ENCODE results near the gene HK3. TPM values are rescaled to one million over a fixed set of nuclear protein-coding genes. Genes with fewer than 3 reads are reported as not detected.

The HK3 gene
- polyA plus RNA-seq, 1 donor from 2014 or later: 7.8 TPM

DNA sequence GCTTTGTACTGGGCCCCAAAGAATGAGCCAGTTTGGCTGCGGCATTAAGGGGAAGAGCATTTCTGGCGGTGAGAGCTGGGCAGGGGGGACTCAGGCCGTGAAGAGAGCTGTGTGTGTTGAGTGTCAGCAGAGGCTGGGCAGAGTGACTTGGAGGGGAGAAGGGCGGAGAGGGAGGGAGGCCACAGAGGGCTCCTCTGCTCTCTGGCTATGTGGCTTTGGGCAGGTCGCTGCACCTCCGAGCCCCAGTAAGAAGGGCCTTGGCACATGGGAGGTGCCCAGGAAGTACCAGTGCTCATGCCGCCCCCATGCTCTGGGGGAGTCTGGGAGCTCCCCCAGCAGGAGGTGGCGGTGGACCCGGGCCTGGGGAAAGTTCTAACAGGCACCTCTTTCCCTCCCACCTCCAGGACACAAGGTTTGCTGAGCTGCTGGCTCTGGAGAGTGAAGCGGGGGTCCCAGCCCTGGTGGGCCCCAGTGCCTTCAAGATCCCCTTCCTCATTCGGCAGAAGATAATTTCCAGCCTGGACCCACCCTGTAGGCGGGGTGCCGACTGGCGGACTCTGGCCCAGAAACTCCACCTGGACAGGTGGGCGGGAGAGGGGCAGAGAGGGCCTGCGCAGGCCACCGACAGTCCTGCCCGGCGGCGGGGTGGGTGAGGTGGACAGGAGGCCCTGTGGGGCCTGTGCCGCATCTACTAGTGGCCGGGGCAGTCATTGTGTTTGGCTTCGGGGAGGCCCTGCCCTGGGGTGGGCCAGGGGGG is 20.1 kb downstream of the HK3 start:
- no peak overlapping the region for H3K4me3 ChIP-seq (ENCODE audit: low read length)
- TF ChIP-seq RAD21 (conservative IDR thresholded peaks at IDR 0.05): no peak
- no peak for TF ChIP-seq SMC3 (conservative IDR thresholded peaks at IDR 0.05; ENCODE audit: poor library complexity)
- no peak for TF ChIP-seq MXI1 (conservative IDR thresholded peaks at IDR 0.05; ENCODE audit: poor library complexity, severe bottlenecking)
- TF ChIP-seq, protein P1, sequence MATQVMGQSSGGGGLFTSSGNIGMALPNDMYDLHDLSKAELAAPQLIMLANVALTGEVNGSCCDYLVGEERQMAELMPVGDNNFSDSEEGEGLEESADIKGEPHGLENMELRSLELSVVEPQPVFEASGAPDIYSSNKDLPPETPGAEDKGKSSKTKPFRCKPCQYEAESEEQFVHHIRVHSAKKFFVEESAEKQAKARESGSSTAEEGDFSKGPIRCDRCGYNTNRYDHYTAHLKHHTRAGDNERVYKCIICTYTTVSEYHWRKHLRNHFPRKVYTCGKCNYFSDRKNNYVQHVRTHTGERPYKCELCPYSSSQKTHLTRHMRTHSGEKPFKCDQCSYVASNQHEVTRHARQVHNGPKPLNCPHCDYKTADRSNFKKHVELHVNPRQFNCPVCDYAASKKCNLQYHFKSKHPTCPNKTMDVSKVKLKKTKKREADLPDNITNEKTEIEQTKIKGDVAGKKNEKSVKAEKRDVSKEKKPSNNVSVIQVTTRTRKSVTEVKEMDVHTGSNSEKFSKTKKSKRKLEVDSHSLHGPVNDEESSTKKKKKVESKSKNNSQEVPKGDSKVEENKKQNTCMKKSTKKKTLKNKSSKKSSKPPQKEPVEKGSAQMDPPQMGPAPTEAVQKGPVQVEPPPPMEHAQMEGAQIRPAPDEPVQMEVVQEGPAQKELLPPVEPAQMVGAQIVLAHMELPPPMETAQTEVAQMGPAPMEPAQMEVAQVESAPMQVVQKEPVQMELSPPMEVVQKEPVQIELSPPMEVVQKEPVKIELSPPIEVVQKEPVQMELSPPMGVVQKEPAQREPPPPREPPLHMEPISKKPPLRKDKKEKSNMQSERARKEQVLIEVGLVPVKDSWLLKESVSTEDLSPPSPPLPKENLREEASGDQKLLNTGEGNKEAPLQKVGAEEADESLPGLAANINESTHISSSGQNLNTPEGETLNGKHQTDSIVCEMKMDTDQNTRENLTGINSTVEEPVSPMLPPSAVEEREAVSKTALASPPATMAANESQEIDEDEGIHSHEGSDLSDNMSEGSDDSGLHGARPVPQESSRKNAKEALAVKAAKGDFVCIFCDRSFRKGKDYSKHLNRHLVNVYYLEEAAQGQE (IDR thresholded peaks at IDR 0.05; ENCODE audit: borderline replicate concordance): no peak
- TF ChIP-seq EZH2 (IDR thresholded peaks at IDR 0.05; ENCODE audit: borderline replicate concordance, insufficient read depth, low read length, poor library complexity, severe bottlenecking): no peak
- TF ChIP-seq EP300 (conservative IDR thresholded peaks at IDR 0.05; ENCODE audit: poor library complexity, severe bottlenecking): no peak
- TF ChIP-seq, protein P2, sequence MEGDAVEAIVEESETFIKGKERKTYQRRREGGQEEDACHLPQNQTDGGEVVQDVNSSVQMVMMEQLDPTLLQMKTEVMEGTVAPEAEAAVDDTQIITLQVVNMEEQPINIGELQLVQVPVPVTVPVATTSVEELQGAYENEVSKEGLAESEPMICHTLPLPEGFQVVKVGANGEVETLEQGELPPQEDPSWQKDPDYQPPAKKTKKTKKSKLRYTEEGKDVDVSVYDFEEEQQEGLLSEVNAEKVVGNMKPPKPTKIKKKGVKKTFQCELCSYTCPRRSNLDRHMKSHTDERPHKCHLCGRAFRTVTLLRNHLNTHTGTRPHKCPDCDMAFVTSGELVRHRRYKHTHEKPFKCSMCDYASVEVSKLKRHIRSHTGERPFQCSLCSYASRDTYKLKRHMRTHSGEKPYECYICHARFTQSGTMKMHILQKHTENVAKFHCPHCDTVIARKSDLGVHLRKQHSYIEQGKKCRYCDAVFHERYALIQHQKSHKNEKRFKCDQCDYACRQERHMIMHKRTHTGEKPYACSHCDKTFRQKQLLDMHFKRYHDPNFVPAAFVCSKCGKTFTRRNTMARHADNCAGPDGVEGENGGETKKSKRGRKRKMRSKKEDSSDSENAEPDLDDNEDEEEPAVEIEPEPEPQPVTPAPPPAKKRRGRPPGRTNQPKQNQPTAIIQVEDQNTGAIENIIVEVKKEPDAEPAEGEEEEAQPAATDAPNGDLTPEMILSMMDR (IDR thresholded peaks at IDR 0.05; ENCODE audit: poor library complexity, severe bottlenecking): no peak
- no peak for TF ChIP-seq POLR2AphosphoS5 (IDR thresholded peaks at IDR 0.05)
- H3K79me2 ChIP-seq (replicated peaks; ENCODE audit: insufficient read depth, low read length): no peaks in the 10 kb centered on the region
- no peaks in the 10 kb centered on the region for H3F3A ChIP-seq (ENCODE audit: insufficient read depth, low read length, poor library complexity, severe bottlenecking)
- H3K4me2 ChIP-seq (ENCODE audit: low read length): no peak overlapping the region
- H3K36me3 ChIP-seq (ENCODE audit: insufficient read depth, low read length): no peaks in the 10 kb centered on the region
- no peaks in the 10 kb centered on the region for H4K20me1 ChIP-seq (ENCODE audit: insufficient read depth)
- H3K9me3 ChIP-seq (ENCODE audit: low read length): no peaks in the 10 kb centered on the region
- H3K27ac ChIP-seq (ENCODE audit: low read length): no peak overlapping the region
- H3K9me2 ChIP-seq (ENCODE audit: insufficient read depth, low read length): no peaks in the 10 kb centered on the region
- no peaks in the 10 kb centered on the region for H3K27me3 ChIP-seq (ENCODE audit: insufficient read depth, low read depth, low read length)
- H3K9ac ChIP-seq (ENCODE audit: low read length): no peak overlapping the region
- no peak overlapping the region for H2AFZ ChIP-seq (ENCODE audit: low read depth, low read length)

DNA sequence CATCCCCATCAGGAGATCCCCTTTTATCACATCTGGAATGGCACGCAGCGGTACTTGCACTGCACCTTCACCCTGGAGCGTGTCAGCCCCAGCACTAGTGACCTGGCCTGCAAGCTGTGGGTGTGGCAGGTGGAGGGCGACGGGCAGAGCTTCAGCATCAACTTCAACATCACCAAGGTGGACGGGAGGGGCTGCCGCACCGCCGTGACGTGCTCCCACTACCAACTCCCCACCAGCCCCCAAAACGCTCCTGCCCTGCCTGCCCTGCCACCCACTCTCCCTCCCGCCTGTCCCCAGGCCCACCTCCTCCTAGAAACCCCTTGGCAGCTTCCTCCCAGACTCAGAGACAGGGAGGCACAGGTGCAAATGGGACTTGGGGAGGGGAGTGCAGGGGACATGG is 20.7 kb downstream of the HK3 start:
- TF ChIP-seq, protein P1 (IDR thresholded peaks at IDR 0.05; ENCODE audit: borderline replicate concordance): no peak
- TF ChIP-seq POLR2AphosphoS5 (IDR thresholded peaks at IDR 0.05): no peak
- TF ChIP-seq EP300 (conservative IDR thresholded peaks at IDR 0.05; ENCODE audit: poor library complexity, severe bottlenecking): no peak
- no peak for TF ChIP-seq MXI1 (conservative IDR thresholded peaks at IDR 0.05; ENCODE audit: poor library complexity, severe bottlenecking)
- TF ChIP-seq EZH2 (IDR thresholded peaks at IDR 0.05; ENCODE audit: borderline replicate concordance, insufficient read depth, low read length, poor library complexity, severe bottlenecking): no peak
- no peak for TF ChIP-seq SMC3 (conservative IDR thresholded peaks at IDR 0.05; ENCODE audit: poor library complexity)
- TF ChIP-seq RAD21 (conservative IDR thresholded peaks at IDR 0.05): no peak
- TF ChIP-seq, protein P2 (IDR thresholded peaks at IDR 0.05; ENCODE audit: poor library complexity, severe bottlenecking): no peak
- TF ChIP-seq TAF1 (IDR thresholded peaks at IDR 0.05; ENCODE audit: low read depth): no peak
- Histone ChIP-seq H3K36me3 (ENCODE audit: insufficient read depth, low read length) (no peaks in the 10 kb centered on the region), H3K27ac (ENCODE audit: low read length) (no peak overlapping the region), H3K9me3 (ENCODE audit: low read length) (no peaks in the 10 kb centered on the region), H3K79me2 (replicated peaks; ENCODE audit: insufficient read depth, low read length) (no peaks in the 10 kb centered on the region), H3K4me3 (ENCODE audit: low read length) (no peak overlapping the region), H3F3A (ENCODE audit: insufficient read depth, low read length, poor library complexity, severe bottlenecking) (no peaks in the 10 kb centered on the region), H3K9ac (ENCODE audit: low read length) (no peak overlapping the region), H3K27me3 (ENCODE audit: insufficient read depth, low read depth, low read length) (no peaks in the 10 kb centered on the region), H2AFZ (ENCODE audit: low read depth, low read length) (no peak overlapping the region), H3K9me2 (ENCODE audit: insufficient read depth, low read length) (no peaks in the 10 kb centered on the region), H3K4me2 (ENCODE audit: low read length) (no peak overlapping the region), H4K20me1 (ENCODE audit: insufficient read depth) (no peaks in the 10 kb centered on the region)

Data from neural cell (in vitro differentiated cells).